ENCODE results near the gene RNF144A.
"Not testable (repeated sequence)": the region's sequence is repeated elsewhere in the genome, so short reads cannot be mapped to it uniquely, and the experiment has no call there.

The RNF144A gene, protein sequence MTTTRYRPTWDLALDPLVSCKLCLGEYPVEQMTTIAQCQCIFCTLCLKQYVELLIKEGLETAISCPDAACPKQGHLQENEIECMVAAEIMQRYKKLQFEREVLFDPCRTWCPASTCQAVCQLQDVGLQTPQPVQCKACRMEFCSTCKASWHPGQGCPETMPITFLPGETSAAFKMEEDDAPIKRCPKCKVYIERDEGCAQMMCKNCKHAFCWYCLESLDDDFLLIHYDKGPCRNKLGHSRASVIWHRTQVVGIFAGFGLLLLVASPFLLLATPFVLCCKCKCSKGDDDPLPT

GRCh38 chr2:6917071-6917760 is at the start of gene RNF144A:
Gene RNF144A, plus strand, starts transcription at chr2:6917412. Its CDS starts 79,515 bp downstream, at chr2:6996927.
- DNase-seq (ENCODE audit: low read depth): peak; percentile 71

- no peak for DNase-seq (ENCODE audit: low read depth)
Measured at GRCh38 chr2:6872394-6872793, 44.8 kb upstream of the RNF144A start.

- no peak for DNase-seq (ENCODE audit: low read depth)
Measured at GRCh38 chr2:6874032-6874431, 43.2 kb upstream of the RNF144A start.

- no peak for DNase-seq (ENCODE audit: low read depth)
Measured at GRCh38 chr2:6876309-6876708, 40.9 kb upstream of the RNF144A start.

DNA sequence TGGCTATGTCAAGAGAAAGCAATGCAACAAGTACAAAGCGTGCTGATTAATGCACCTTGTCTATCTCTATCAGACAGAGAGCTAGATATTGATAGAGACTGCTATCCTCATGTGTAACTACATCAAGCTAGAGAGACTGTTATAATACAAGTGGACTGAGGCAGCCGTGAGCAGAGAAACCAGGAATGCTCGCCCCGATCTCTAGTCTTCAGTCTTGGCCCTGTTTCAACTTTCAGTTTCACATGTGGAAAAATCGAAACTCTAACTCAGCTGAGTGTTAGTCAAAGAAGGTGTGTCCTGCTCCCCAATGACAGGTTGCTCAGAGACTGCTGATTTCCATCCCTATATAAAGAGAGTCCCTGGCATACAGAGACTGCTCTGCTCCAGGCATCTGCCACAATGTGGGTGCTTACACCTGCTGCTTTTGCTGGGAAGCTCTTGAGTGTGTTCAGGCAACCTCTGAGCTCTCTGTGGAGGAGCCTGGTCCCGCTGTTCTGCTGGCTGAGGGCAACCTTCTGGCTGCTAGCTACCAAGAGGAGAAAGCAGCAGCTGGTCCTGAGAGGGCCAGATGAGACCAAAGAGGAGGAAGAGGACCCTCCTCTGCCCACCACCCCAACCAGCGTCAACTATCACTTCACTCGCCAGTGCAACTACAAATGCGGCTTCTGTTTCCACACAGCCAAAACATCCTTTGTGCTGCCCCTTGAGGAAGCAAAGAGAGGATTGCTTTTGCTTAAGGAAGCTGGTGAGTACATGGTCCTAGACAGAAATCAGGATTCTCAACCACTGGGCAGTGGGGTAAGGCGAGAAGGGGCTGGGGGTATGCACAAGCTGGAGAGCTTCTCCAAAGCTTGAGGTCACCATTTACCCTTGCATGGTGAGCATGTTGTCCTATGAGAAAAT is 39.6 kb upstream of the RNF144A start, which contains the start of gene RSAD2:
RSAD2 (plus strand) TSS at position 376 of the 903 bp plus-strand sequence; CDS start at position 400, 24 bp downstream.
- DNase-seq (ENCODE audit: low read depth): no peak

GRCh38 chr2:6878549-6878948 is 38.7 kb upstream of the RNF144A start:
- no peak for DNase-seq (ENCODE audit: low read depth)

- no peak for DNase-seq (ENCODE audit: low read depth)
Measured at GRCh38 chr2:6879011-6879410, 38.2 kb upstream of the RNF144A start.

- DNase-seq (ENCODE audit: low read depth): no peak
Measured at GRCh38 chr2:6880200-6880733, 36.9 kb upstream of the RNF144A start.

GRCh38 chr2:6881046-6881445 is 36.2 kb upstream of the RNF144A start:
- DNase-seq (ENCODE audit: low read depth): no peak

- DNase-seq (ENCODE audit: low read depth): no peak
Measured at GRCh38 chr2:6881516-6881915, 35.7 kb upstream of the RNF144A start.

DNA sequence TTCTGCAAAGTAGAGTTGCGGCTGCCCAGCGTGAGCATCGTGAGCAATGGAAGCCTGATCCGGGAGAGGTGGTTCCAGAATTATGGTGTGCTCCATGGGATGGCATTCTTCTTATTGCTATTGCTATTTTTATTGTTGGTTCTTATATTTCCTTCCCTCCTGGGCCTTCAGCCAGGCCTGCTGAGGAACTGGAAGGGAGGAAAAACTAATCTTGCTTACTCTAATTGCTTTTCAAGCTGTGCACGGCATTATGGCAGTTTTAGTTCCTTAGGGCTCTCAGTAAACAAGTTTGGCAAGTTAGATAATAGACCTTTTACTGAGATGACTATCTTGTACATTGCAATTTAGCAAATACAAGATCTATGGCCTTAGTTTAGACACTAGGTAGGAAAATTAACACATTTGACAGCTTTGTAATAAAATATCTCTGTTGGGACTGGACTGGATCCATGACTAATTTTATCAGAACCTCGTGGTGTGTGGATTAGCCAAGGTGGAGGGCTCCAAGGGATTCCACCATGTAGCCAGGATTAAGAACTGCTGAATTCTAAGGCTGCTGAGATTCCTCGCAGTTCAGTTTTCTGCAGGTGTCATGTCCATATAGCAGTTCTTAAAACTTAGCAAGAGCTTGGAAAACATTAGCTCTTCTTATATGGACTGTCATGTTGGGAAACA is 33.6 kb upstream of the RNF144A start:
- DNase-seq (ENCODE audit: low read depth): no peak

- DNase-seq (ENCODE audit: low read depth): no peak
Measured at GRCh38 chr2:6885551-6885950, 31.7 kb upstream of the RNF144A start.

DNA sequence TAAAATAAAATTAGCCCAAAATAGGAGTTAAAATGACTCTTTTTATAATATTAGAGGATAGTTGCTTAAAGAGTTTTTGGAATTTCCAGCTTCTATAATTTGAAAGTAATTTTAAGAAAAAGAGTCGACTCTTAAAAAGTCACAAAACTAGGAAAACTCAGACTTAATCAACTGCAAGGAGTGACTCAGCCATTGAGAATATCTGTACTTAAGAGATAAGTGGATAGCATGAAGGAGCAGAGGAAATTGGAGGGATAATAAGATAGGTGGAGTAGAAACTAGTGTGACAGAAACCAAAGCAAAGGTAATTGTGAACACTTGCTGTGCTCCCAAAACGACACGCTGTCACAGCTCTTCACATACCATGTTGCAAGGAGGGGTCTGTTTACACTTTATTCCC is 31.2 kb upstream of the RNF144A start:
- no peak for DNase-seq (ENCODE audit: low read depth)

DNA sequence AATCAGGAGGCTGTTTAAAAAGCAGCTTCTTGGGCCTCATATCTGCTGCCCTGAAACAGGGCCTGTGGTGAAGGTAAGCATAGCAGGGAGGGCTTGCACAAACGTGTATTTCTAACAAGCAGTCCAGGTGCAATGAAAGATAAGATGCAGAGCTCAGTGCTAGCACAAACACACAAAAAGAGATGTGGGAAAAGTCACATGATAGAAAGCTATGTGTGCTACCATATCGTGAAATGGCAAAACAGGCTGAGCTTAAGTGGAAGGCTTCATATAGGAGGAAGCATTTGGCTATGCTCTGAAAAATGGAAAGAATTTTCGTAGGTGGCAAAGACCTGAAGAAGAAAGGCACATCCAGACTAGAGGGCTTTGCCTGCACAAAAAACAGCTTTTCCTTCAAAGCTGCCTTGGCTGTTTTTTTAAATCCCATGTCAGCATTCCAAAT is 29.4 kb upstream of the RNF144A start:
- DNase-seq (ENCODE audit: low read depth): no peak

DNA sequence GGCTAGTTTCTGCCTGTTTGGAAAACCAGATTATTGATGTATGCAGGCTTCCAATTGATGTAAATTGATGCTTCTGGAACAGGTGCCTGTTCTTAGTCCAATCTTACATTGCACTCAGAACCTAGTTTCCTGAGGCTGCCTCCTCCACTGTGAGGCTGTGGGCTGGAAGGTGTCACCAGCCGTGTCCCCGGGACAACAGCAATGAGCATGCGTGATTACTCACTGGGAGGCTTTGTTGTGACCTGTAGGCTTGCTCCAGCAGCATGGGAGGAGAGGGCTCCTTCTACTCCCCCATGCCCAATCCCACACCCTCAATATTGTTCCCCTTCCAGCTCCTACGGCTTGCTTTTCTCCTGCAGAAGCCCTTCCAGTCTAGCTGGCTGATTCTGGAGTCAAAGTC is 28.5 kb upstream of the RNF144A start:
- DNase-seq (ENCODE audit: low read depth): no peak

DNA sequence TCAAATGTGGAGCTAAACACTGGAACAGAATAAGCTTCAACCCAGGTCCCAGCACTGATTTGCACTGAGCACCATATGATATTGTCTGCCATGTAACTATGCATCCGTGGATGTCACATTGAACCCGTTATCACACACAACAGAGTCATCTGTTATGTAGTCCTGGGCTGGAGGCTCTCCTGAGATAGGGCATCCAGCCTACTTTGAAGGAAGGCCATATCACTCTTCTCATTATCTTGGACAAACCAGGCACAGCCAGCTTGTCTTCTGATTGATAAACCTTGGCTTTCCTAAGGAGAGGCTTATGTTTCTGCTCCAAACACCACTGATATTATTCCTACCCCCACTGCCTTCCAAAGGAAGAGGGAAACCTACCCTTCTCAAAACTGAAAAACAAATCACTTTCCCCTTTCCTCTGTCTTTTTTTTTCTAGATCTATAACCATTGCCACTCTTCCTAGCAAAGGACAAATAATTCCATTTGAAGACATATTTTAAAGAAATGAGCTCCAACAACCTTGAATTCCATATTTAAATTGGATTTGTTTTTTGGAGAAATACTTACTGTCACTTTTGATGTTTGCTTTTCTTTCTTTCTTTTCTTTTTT is 23.2 kb upstream of the RNF144A start:
- no peak for DNase-seq (ENCODE audit: low read depth)

DNA sequence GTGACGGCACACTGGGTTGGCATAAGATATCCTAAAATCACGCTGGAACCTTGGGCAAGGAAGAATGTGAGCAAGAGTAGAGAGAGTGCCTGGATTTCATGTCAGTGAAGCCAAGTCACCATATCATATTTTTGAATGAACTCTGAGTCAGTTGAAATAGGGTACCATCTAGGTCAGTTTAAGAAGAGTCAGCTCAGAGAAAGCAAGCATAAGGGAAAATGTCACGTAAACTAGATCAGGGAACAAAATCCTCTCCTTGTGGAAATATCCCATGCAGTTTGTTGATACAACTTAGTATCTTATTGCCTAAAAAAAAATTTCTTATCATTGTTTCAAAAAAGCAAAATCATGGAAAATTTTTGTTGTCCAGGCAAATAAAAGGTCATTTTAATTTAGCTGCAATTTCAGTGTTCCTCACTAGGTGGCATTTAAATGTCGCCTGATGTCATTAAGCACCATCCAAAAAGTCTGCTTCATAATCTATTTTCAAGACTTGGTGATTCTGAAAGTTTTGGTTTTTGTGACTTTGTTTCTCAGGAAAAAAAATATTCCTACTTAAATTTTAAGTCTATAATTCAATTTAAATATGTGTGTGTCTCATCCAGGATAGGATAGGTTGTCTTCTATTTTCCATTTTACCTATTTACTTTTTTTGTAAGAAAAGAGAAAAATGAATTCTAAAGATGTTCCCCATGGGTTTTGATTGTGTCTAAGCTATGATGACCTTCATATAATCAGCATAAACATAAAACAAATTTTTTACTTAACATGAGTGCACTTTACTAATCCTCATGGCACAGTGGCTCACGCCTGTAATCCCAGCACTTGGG is 20.1 kb upstream of the RNF144A start:
- DNase-seq (ENCODE audit: low read depth): no peak

GRCh38 chr2:6902581-6902980 is 14.6 kb upstream of the RNF144A start:
- DNase-seq (ENCODE audit: low read depth): not testable (repeated sequence)

GRCh38 chr2:6905668-6906067 is 11.5 kb upstream of the RNF144A start:
- no peak for DNase-seq (ENCODE audit: low read depth)

- DNase-seq (ENCODE audit: low read depth): no peak
Measured at GRCh38 chr2:6906165-6906741, 11.0 kb upstream of the RNF144A start.

All from activated T-helper 1 cell treated with Interleukin-2 at 50 U/mL for 16 hours (primary cell).